HG03520 (cell line): ENCODE measurements around the gene POU2F1.

Source experiments
- ATAC-seq: cut with Tn5 transposase; IDR thresholded peaks from one replicate; pipeline ENCODE4 v1.9.1; 2021; ENCODE audit warnings: mild to moderate bottlenecking, moderate library complexity; ENCODE audit not compliant: unreplicated experiment

POU2F1 gene

GRCh38 chr1:167412920-167413319 is 192.2 kb downstream of the POU2F1 start:
- ATAC-seq = no peak

GRCh38 chr1:167413328-167413727 is 192.6 kb downstream of the POU2F1 start:
- no peak for ATAC-seq

GRCh38 chr1:167416506-167416905 is 195.8 kb downstream of the POU2F1 start:
- no peak for ATAC-seq

- no peak for ATAC-seq
Observed at GRCh38 chr1:167418391-167418790, 197.7 kb downstream of the POU2F1 start.

- no peak for ATAC-seq
Observed at GRCh38 chr1:167419245-167419644, 198.6 kb downstream of the POU2F1 start.

DNA sequence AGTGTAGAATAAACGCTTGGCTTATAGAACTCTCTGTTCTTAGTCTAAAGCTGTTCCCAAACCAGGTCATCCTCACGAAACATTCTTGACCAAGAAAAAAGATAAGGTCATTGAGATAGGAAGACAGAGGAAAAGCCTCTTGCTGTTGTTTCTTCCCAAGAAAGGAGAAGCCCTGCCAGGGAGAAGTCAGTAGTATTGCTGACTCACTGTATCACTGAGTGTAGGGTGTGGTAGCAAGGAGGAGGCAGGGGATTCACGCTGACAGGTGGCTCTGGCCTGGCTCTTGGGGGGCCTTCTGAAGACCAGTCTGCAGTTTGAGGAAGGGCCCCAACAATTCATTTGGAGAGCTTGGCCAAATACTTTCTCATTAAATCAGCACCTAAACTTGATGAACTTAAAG is 199.8 kb downstream of the POU2F1 start:
- no peak for ATAC-seq

DNA sequence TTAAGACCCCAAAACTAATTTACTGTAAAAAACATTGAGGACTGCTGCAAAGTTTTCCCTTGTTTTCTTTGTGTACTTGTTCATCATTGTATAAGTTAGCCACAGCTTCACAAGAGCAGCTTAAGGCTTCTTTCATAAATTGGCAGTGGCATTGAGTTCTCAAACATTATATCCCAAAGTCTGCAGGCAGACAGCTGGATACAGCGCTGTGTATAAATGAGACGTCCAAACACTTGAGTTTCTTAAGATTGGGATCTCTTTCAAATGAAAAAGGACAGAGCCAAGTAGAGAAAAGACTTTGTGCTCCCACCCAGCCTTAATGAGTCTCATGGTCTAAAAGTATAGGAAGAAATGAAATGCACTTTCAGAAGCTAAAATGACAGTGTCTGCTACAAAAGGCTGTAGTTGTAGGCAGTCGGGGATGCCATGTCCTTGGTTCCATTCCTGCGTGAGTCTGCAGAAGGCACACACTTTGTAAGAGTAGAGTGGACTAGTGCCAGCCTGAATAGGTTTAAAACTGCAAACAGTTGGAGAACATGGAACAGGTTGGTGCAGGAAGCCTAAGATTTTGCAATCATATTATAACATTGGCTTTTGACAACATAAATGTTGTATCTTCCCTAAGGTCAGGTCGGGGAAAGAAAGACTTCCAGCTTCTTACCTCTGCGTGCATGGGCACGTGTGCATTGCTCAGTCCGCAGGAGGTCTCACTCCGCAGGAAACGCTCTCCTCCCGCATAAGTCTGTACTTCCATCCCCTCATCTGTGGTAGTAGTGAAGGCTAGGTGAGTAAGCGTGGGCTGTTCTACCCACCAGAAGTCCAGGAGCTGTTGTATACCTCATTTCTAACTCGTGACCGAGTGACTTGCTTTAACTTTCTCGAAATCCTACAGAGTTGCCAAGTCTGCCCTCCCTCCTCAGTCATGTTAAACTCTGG is 203.3 kb downstream of the POU2F1 start:
- no peak for ATAC-seq

GRCh38 chr1:167425482-167425881 is 204.8 kb downstream of the POU2F1 start:
- no peak for ATAC-seq

DNA sequence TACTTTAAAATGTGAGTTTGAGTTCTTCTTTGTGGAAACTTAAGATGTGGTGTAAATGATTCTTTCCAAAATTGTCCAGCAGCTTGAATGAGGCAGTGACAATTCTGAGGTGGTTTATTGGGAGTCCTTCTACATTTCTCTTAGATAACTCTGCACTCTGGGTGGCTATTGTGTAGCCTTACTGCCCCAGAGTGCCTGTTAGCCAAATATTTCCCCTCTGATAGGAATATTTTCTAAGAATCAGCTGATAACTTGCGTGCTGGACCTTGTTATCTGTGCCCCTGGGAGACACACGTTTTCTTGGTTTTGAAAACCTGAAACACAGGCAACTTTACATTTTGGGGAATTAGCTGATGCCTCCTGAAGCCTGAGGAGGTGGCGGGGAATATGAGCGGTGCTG is 206.0 kb downstream of the POU2F1 start:
- no peak for ATAC-seq

GRCh38 chr1:167427848-167428247 is 207.2 kb downstream of the POU2F1 start:
- no peak for ATAC-seq

DNA sequence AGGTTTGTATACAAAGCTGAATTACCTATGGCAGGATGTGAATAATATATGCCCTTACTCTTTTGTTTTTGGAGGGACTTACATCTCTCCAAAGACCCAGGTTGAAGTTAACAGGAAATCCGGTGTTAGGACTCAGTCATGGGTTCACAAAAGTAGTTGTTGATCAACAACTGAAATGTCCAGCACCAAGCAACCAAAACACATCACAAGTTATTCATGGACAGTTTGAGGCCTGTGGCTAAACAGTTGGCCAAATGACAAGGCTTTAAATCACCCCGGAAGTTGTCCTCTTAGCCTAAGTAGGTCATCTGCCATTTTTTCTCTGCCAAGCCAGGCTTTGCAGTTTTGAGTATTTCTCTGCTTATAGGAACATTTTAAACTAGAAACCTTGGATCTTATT is 207.7 kb downstream of the POU2F1 start:
- ATAC-seq = no peak

DNA sequence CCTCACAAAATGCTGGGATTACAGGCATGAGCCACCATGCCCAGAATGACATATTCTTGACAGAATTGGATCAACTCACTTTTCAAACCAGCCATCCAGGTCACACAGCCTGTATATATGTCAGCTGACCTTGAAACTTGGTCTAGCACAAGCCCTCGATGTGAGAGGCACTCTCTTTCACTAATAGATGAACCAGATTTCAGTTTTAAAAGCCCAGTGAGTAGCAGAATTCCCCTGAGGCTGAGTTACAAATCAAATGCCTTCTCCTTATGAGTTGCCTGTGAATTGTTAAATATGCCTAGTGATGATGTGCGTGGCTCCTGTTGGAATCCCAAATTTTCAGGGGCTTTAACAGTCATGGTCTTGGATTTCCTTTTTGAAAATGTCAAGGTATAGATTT is 208.9 kb downstream of the POU2F1 start:
- peak; percentile 31 for ATAC-seq

- peak; percentile 48 for ATAC-seq
Observed at GRCh38 chr1:167430134-167430848, 209.6 kb downstream of the POU2F1 start.

DNA sequence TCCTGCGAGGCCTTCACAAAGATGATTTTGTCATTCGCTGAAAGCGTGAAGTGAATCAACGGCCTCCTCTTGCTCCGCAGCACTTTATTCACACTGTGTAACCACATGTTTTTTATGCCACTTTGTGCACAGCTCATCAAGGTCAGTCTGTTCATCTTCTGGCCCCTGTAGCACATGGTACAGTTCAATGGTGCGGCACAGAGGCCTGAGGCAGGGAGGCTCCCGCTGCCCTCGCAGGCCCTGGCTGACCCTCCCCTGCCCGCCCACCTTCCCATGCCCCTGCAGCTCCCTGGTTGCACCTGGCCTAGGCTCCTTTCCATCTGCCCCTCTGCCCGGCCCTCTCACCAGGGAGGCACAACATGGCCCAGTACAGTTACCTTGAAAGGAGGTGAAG is 210.2 kb downstream of the POU2F1 start:
- ATAC-seq = no peak

- no peak for ATAC-seq
Observed at GRCh38 chr1:167431261-167431908, 210.7 kb downstream of the POU2F1 start.

GRCh38 chr1:167431909-167432650 is 211.4 kb downstream of the POU2F1 start:
- no peak for ATAC-seq

- ATAC-seq = no peak
Observed at GRCh38 chr1:167432780-167433179, 212.1 kb downstream of the POU2F1 start.

- no peak for ATAC-seq
Observed at GRCh38 chr1:167433884-167434283, 213.2 kb downstream of the POU2F1 start.

DNA sequence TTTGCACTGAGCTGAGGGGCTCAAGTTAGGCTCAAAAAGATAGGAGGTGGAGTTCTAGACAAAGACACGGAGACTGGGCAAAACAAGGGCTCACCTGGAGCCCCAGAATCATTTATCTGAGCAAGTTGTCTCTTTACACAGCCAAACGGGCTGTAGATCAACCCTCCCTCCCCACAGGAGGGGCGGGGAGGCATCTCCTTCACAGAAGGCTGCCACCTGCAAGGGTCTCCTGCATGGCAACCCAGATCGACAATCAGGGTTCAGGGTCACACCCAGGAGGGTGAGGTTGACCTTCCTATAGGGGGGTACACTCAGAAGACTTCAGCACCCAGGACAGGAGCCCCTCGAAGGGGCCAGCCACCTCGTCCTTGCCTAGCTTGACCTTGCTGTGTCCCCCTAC is 213.6 kb downstream of the POU2F1 start:
- ATAC-seq = no peak

DNA sequence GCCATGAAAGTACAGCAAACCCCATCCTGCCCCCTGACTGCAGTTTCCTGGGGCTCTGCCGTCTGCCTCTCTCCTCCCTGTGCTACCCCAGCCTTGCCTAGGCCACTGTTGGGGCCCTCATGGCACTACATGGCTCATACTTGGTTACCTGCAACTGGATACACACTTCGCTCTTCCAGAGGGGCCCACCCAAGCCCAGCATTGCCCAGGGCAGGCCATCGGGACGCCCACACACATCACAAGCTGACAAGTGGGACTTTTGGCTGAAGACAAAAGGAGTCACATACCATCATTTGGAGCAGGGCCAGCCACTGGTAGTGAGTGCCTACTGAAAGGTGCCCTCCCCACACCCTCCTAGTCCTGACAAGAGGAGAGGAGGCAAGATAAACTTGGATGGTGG is 214.8 kb downstream of the POU2F1 start:
- ATAC-seq = no peak
